ENCODE measurements around the gene BPIFB6.

The BPIFB6 gene

GRCh38 chr20:33024609-33025317 lies 6.7 kb upstream of the BPIFB6 start:
- H3K4me3 ChIP-seq: no peak overlapping the region
- H3K36me3 ChIP-seq: no peaks in the 10 kb centered on the region
- no peak for DNase-seq
- H3K4me1 ChIP-seq: no peaks in the 10 kb centered on the region
- intact Hi-C loops (cut with DNase I; ENCODE audit: low total_unique reads): no loop called here
- no peaks in the 10 kb centered on the region for H3K9me3 ChIP-seq
- H3K27me3 ChIP-seq: peaks cover 0 to 20% of the 10 kb centered on the region in 2 donors
- TF ChIP-seq CTCF (IDR thresholded peaks at IDR 0.05): no peak
- H3K27ac ChIP-seq: no peak overlapping the region

GRCh38 chr20:33025318-33025876 lies 6.1 kb upstream of the BPIFB6 start:
- TF ChIP-seq CTCF (IDR thresholded peaks at IDR 0.05): no peak
- peaks cover 0 to 17% of the 10 kb centered on the region in 2 donors for H3K27me3 ChIP-seq
- no peak overlapping the region for H3K27ac ChIP-seq
- no peaks in the 10 kb centered on the region for H3K4me1 ChIP-seq
- intact Hi-C loops (cut with DNase I; ENCODE audit: low total_unique reads): no loop called here
- H3K4me3 ChIP-seq: no peak overlapping the region
- DNase-seq: no peak
- no peaks in the 10 kb centered on the region for H3K9me3 ChIP-seq
- H3K36me3 ChIP-seq: no peaks in the 10 kb centered on the region

GRCh38 chr20:33026072-33026778 lies 5.2 kb upstream of the BPIFB6 start:
- intact Hi-C loops (cut with DNase I; ENCODE audit: low total_unique reads): no loop called here
- H3K4me1 ChIP-seq: no peaks in the 10 kb centered on the region
- no peak overlapping the region for H3K4me3 ChIP-seq
- H3K27me3 ChIP-seq: peaks cover 0 to 17% of the 10 kb centered on the region in 2 donors
- no peak for DNase-seq
- H3K9me3 ChIP-seq: no peaks in the 10 kb centered on the region
- no peak overlapping the region for H3K27ac ChIP-seq
- TF ChIP-seq CTCF (IDR thresholded peaks at IDR 0.05): no peak
- no peaks in the 10 kb centered on the region for H3K36me3 ChIP-seq

- no peak for DNase-seq
- TF ChIP-seq CTCF (IDR thresholded peaks at IDR 0.05): no peak
These were observed 4.4 kb upstream of the BPIFB6 start for GRCh38 chr20:33026779-33027759.

More at GRCh38 chr20:33026779-33027759, 4.4 kb upstream of the BPIFB6 start:
- Histone ChIP-seq H3K27ac (no peak overlapping the region), H3K9me3 (no peaks in the 10 kb centered on the region), H3K27me3 (peaks cover 0 to 17% of the 10 kb centered on the region in 2 donors), H3K4me3 (no peak overlapping the region), H3K36me3 (no peaks in the 10 kb centered on the region), H3K4me1 (no peaks in the 10 kb centered on the region)
- intact Hi-C loops (cut with DNase I; ENCODE audit: low total_unique reads): no loop called here

Measured in tibial artery (tissue), 4 donors.